ENCODE measurements around the gene DCPS.

- no peak for TF ChIP-seq CTCF (IDR thresholded peaks at IDR 0.05)
- TF ChIP-seq IRF1 (CRISPR knock-in tag; IDR thresholded peaks at IDR 0.05) = no peak
- TF ChIP-seq, protein P1, sequence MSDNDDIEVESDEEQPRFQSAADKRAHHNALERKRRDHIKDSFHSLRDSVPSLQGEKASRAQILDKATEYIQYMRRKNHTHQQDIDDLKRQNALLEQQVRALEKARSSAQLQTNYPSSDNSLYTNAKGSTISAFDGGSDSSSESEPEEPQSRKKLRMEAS (CRISPR knock-in tag; IDR thresholded peaks at IDR 0.05) = no peak
- TF ChIP-seq, protein P2, sequence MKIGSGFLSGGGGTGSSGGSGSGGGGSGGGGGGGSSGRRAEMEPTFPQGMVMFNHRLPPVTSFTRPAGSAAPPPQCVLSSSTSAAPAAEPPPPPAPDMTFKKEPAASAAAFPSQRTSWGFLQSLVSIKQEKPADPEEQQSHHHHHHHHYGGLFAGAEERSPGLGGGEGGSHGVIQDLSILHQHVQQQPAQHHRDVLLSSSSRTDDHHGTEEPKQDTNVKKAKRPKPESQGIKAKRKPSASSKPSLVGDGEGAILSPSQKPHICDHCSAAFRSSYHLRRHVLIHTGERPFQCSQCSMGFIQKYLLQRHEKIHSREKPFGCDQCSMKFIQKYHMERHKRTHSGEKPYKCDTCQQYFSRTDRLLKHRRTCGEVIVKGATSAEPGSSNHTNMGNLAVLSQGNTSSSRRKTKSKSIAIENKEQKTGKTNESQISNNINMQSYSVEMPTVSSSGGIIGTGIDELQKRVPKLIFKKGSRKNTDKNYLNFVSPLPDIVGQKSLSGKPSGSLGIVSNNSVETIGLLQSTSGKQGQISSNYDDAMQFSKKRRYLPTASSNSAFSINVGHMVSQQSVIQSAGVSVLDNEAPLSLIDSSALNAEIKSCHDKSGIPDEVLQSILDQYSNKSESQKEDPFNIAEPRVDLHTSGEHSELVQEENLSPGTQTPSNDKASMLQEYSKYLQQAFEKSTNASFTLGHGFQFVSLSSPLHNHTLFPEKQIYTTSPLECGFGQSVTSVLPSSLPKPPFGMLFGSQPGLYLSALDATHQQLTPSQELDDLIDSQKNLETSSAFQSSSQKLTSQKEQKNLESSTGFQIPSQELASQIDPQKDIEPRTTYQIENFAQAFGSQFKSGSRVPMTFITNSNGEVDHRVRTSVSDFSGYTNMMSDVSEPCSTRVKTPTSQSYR (CRISPR knock-in tag; IDR thresholded peaks at IDR 0.05) = no peak
- no peak for TF ChIP-seq CREB1 (CRISPR knock-in tag; IDR thresholded peaks at IDR 0.05)
- no peak for TF ChIP-seq SP1 (CRISPR knock-in tag; conservative IDR thresholded peaks at IDR 0.05)
- no peak for TF ChIP-seq ESRRA (CRISPR knock-in tag; IDR thresholded peaks at IDR 0.05; ENCODE audit: borderline replicate concordance)
- TF ChIP-seq ZNF416 (CRISPR knock-in tag; IDR thresholded peaks at IDR 0.05) = no peak
- TF ChIP-seq, protein P3, sequence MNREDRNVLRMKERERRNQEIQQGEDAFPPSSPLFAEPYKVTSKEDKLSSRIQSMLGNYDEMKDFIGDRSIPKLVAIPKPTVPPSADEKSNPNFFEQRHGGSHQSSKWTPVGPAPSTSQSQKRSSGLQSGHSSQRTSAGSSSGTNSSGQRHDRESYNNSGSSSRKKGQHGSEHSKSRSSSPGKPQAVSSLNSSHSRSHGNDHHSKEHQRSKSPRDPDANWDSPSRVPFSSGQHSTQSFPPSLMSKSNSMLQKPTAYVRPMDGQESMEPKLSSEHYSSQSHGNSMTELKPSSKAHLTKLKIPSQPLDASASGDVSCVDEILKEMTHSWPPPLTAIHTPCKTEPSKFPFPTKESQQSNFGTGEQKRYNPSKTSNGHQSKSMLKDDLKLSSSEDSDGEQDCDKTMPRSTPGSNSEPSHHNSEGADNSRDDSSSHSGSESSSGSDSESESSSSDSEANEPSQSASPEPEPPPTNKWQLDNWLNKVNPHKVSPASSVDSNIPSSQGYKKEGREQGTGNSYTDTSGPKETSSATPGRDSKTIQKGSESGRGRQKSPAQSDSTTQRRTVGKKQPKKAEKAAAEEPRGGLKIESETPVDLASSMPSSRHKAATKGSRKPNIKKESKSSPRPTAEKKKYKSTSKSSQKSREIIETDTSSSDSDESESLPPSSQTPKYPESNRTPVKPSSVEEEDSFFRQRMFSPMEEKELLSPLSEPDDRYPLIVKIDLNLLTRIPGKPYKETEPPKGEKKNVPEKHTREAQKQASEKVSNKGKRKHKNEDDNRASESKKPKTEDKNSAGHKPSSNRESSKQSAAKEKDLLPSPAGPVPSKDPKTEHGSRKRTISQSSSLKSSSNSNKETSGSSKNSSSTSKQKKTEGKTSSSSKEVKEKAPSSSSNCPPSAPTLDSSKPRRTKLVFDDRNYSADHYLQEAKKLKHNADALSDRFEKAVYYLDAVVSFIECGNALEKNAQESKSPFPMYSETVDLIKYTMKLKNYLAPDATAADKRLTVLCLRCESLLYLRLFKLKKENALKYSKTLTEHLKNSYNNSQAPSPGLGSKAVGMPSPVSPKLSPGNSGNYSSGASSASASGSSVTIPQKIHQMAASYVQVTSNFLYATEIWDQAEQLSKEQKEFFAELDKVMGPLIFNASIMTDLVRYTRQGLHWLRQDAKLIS (CRISPR knock-in tag; IDR thresholded peaks at IDR 0.05; ENCODE audit: borderline replicate concordance) = no peak
Measured at GRCh38 chr11:126311401-126312291, 7.8 kb downstream of the DCPS start.
